HG03575 (cell line): ENCODE measurements around the gene POU3F2.
A peak's percentile ranks its signal among the peaks of the same experiment; 100 is the strongest.

Experiments
- ATAC-seq: cut with Tn5 transposase; IDR thresholded peaks from one replicate; pipeline ENCODE4 v1.9.1; 2021; ENCODE audit not compliant: unreplicated experiment, insufficient number of reproducible peaks, low FRiP score; ENCODE audit errors: extremely low read depth

POU3F2 gene

DNA sequence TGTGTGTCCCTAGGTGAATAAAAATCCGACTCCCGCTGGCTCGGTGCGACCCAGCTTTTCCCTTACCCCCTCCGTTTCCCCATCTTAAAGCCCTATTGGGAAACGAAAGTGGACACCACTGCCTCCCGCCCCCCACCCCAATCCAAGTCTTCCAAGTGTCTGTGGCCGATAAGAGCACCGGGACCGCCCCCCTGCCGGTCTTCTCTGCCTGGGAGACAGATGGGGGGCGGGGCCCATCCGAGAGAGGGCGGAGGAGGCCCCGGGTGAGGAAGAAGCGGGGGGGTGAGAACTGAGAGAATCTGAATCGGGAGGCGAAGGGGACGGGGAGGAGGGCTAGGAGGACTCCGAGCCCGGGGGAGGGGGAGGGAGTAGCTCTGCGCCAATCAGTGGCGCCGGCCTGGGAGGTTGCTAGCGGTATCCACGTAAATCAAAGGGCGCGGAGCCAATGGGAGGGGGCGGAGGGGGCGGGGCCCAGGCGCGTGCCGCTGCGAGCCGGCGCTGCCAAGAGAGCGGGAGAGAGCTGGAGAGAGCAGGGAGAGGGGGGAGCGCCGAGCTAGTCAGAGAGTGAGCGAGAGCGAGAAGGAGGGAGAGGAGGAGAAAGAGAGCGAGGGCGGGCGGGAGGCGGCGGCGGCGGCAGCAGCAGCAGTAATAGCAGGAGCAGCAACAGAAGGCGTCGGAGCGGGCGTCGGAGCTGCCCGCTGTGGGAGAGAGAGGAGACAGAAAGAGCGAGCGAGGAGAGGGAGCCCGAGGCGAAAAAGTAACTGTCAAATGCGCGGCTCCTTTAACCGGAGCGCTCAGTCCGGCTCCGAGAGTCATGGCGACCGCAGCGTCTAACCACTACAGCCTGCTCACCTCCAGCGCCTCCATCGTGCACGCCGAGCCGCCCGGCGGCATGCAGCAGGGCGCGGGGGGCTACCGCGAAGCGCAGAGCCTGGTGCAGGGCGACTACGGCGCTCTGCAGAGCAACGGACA is at the start of gene POU3F2:
Gene POU3F2 (plus strand): TSS at position 515 of the 972 bp plus-strand sequence. CDS start 300 bp downstream, at position 815.
- ATAC-seq = peak; percentile 37

DNA sequence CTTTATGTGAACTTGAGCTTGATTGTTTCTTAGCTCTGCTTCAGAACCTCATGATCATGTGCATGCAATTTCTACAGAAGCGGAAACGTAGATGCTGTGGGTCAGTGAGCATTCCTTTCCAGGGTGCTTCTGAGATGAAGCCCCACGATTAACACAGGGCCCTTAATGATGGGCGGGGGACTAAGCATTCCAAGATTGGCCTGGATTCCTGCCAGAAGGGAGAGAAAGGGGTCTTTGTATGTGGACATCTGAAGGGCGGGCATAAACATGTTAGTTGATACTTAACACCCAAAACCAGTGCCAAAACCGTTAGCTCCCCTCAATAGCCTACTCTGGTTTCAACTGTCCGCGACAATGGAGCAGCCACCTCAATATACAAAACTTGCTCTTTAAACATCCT is 46.9 kb upstream of the POU3F2 start:
- no peak for ATAC-seq

DNA sequence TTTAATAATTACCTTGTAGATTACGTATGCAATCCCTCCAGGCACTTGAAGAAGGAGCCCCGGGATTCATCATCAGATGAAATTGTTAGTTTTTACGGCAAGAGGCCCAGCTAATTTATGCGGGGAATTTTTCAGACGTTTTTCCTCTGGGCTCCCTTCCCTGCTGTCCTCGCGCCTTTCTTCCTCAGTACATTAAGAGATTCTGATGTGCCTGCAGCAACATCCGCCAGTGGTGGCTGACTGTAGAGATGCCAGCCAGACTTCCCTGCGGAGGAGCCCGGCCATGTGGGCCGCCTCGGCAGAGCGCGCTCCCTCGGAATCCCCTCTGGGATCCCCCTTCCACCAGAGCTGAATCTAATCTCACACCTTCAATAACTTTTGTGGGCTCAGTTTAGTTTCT is 46.4 kb upstream of the POU3F2 start:
- ATAC-seq = no peak

DNA sequence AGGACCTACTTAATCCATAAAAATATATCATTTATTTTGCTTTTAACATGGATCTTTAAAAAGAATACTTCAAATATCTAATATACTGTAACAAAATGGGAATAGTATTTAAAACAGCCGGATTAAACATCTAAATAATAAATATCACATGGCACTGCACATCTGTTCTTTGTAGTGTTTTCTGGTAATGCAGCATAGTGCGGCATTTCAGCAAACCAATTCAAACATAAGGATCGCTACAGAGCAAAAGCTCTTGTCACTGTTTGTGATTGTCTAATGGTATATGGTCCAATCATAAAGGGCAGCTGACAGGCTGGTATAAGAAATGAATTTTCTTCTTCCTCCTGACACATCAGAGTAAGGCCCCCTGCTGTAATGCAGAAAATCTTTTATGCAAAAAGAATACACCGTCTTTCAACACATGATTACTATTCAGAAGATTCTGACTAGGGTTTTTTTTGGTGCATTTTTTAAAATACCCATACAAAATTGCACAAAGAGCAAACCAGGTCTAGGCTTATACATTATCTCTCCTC is 40.0 kb upstream of the POU3F2 start:
- ATAC-seq = no peak

DNA sequence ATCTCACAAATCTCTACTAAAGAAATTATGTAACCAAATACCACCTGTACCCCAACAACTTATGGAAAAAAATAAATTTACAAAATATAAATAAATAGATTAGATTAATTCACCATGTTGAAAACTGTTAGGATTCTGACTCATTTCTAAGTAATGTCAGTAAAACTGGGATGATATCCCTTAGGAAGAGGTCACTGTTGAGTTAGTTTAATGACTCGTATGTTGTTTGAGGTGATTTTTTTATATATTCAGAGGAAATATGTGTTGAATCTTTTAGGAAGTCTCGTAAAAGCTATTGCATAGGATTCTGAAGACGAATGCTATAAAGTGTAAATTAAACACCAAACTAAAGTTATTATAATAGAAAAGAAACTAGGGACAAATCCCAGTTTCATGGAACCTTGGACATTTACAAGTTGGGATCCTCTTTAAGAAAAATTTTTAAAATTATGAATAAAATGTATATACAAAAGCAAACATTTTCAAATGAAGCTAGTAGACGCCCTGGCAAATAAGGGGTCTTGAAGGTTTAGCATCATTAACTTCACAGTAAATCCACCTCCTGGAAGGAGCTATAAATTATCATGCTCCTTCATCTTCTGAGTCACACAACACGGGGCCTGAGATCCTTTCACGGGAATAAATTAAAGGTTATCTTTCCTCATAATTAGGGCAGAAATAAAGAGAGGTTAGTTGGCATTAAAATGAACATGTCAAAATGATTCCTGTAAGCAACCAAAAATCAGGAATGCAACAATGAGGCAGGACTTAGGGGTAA is 37.0 kb upstream of the POU3F2 start:
- ATAC-seq = no peak

DNA sequence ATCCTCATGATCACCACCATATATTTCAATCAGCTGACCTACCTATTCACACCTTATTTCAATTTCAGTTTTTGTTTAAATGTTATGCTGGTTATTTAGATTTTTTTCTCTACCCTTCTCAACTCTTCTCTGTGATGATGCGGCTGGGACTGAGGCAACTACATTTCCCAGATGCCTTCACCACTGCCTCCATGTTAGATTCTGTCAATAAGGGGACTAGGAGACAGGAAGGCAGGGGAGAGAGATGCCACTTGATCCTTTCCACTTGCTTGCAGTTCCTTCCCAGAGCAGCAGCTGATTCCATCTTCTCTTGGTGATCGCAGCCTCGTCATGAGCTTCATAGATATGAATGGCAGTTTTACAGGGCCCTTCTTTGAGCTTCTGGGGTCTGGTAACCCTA is 33.5 kb upstream of the POU3F2 start:
- ATAC-seq = no peak

DNA sequence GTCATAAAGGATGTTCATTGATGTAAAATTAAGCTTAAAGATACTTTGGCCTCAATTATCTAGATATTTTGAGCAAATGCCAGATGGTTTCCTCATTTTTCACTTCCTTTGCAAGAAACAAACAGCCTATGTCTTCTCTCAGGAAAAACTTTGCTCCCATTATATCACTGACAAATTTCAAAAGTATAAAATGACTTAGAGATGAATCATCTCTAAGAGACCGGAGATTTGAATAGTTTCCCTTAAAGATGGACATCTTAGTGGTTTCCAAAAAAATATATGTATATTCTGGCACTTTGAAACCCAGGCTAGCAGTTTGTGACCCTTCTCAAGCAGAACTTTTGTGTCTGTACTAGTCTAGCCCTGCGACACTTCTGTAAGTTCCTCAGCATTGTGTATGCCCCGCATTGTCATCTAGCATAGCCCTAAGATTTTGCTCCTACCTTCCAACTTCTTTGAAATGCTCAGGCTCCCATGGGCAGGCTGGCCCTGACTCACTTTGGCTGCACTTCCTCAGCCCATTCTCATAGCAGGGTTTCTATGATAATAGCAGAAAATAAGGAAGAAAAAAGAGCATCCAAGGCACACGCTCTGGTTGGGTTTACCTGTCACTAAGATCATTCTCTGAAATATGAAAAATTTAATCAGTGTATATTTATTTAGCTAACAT is 25.7 kb upstream of the POU3F2 start:
- no peak for ATAC-seq

DNA sequence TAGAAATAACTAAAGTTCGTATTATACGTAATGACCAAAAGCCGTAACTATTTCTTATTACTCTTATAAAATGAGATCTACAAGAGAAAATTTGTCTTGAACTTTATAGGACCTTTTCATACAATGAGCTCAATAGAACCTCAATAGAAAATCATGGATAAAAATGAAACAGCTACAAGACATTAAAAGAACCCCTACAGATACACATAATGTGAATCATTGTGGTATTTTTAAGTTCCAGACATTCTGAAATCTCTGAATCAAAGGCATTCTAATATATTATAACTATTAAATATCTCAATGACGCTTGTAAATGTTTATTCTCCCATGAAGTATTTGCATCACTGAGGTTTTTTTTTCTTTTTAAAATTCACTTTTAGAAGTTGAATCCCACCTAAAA is 22.2 kb upstream of the POU3F2 start:
- ATAC-seq = no peak

DNA sequence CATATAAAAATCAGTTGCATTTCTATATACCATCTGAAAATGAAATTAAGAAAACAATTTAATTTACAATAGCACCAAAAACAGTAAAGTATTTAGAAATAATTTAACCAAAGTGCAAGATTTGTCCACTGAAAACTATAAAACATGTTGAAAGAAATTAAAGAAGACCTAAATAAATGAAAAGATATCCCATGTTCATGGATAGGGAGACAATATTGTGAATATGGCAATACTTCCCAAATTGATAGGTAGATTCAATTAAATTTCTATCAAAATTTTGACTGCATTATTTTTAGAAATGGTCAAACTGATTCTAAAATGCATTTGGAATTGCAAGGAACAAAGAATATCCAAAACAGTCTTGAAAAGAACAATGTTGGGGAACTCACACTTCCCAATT is 17.6 kb upstream of the POU3F2 start:
- no peak for ATAC-seq

DNA sequence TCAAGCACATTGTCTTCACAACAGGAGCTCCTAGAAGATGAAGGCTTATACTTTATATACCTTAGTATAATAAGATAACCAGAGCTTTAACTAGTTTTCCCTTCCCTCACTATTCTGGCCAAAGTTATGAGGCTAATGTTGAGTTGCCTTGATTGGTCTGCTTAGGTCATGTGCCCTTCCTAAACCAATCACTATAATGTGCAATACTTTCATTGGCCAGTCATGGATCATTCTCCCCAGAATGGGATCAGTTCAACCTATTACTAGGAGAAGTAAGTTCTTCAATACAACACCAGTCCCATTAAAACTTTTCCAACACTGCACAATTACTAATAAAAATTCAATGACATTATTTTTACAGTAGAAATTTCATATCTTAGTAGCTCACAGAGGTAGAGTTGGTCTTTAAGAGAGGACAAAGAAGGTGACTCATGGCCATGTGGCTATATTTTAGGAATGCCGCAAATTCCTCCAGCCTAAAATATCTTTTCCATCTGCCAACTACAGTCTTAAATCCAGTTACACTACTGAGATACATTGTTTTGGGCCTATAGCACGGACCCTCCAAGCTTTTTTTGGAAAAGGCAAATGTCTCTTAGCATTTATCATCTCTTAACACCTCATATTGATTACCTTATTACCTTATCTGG is 12.5 kb upstream of the POU3F2 start:
- ATAC-seq = no peak

DNA sequence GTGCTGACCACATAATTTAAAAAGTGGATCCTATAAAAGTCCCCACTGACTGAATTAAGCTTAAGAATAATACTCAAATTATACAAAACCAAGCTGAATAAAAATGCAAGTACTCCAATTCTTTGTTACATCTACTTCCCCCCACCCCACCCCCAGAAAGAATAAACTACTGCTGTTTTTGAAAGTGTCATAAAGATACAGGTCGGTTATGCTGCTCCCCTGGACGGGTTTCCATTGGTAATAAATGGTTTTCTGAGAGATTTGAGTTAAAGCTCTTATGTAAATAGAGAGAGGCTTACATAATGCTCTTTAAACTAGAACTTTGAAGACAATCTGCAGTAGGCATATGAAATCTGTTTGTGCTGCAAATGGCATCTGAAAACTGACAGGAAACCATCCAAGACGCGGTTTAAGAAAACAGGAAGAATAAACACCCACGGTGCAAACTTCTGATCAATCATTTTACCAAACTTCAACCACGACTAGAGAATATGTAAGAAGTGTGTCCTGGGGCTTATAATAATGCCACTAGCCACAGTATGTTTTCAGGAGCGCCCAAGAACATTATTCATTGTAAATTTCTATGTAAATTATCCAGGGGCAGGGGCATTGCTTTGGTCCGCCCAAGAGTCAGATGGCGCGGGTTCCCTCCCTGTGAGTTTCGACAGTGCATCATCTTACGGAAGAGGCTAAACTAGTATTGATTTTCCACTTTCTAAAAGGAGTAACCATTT is 10.8 kb upstream of the POU3F2 start:
- no peak for ATAC-seq

DNA sequence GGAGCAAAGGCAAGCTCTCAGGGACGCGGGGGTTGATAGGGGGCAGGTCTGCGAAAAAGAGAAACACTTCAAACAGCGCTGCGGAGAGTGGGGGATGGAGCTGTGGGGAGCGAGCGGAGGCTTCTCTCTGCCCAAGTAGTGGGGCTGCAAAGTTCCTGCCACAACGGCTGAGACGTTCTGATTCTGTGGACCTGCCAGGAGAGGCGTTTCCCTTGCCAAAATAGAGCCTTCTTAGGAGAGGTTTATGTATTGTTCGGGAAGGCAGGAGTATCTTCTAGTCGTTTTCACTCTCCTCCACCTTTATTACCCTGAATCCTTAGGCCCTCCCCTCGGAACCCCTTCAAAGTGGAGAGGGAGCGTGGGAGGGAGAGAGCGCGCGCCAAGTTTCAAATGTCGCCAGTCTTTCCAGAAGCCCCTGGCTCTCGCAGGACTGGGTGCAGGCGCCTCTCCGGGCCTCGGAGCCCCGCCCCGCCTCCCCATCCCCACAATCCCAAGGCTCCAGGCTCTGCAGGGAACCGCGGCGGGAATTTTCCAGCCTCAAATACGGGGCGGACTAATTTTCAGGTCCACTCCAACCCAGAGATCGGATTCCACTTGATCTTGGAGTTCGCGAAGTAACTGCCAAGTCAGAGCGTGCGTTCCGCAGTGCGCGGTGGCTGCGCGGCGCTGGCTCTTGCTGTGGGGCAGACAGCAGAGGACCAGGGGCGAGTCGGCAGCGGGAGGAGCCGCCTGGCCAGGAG is 10.0 kb upstream of the POU3F2 start:
- ATAC-seq = no peak

DNA sequence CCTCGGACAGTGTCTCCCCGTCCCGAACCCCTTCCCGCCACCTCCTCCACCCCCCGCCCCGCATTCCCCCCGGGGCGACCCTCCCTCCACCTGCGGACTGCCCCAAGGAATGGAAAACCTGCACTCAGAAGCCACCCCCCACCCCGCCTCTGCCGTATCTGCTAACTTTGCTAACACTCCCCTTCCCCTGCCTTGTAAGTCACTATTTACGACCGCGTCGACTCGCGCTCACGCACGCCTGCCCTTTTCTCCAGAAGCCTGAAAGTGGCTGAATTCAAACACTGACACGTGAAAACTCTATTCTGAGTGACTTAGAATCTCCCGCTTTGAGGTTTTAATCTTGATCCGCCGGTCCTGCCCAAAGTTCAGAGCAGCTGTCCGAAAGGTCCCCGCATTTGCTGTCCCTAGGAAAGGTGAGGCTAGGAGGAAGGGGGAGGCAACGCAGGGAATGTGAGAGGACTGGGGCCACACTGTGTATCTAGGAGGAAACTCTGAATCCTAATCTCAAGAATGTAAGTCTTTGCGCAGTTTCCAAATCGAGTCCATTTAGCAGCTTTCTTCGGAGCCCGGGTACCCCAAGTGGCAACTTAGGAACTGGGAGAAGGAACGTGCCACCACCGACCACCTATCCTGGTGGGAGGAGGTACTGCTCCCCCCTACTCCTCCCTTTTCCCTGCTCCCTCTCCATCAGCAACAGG is 9.3 kb upstream of the POU3F2 start:
- ATAC-seq = no peak

DNA sequence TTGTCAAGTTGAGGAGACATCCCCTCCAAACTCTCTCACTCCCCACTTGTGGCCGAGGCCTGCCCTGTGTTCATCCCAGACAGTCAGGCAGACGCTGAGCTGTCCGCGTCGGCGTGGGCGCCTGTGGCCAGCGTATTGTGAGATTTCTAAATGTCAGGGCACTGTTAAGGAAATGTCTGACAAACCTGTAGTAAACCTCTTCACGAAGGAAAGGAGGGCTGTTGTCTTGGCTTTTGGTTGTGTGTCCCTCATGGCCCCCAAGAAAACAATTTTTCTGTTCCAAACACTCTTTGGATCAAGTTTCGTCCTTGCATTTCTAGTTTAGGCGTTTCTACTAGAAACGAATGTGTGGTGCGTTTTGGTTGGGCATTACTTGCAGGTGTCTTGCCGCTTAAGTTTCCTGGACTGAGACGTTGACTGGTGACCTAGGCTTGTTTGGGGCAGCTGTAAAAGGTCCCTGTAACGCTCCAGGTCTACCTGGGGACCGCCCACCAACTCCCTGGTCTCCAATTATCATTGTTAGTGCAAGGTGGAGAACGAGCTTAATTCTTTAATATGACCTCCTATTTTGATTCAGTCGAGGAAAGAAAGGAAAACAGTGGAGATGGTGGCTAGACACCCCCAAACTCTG is 8.7 kb upstream of the POU3F2 start:
- no peak for ATAC-seq

DNA sequence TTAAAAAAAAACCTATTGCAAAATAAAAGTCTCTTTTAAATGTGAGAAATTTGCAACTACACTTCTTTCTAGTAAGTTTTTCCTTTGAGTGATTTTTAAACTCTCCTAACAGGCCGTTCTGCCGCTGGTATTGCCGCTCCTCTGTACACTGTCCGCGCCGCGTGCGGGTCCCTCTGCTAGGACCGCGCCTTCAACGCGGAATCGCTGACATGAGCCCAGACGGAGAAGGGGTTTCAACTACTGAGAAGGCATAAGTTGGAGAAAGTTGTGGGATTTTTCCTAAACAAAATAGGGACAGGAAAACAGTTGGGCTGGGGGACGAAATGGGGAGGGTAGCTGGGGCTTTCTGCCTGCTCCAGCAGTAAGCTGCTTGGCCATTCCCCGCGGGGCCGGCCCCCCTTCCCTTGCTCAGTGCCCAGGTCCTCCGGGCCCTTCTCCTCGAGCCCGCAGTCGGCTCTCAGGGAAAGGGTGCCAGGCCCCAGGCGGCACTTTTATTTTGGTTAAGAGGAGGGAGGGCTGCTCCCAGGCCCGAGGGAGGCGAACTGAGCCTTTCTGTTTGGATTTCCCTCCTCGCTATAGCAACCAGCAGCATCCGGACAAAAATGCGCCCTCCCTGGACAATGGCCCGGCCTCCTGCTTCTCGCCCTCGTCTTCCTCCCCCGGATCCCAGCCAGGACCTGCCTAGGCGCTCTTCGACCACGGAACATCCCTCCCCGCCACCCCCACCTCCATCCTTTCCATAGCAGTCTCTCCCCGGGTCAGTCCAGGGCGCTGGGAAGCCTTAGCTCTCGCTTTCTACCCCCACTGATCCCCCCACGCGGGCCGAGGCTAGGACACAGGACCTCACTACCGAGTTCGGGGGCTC is 6.8 kb upstream of the POU3F2 start:
- ATAC-seq = no peak
